ENCODE data around the gene FAT4.

The FAT4 gene, protein sequence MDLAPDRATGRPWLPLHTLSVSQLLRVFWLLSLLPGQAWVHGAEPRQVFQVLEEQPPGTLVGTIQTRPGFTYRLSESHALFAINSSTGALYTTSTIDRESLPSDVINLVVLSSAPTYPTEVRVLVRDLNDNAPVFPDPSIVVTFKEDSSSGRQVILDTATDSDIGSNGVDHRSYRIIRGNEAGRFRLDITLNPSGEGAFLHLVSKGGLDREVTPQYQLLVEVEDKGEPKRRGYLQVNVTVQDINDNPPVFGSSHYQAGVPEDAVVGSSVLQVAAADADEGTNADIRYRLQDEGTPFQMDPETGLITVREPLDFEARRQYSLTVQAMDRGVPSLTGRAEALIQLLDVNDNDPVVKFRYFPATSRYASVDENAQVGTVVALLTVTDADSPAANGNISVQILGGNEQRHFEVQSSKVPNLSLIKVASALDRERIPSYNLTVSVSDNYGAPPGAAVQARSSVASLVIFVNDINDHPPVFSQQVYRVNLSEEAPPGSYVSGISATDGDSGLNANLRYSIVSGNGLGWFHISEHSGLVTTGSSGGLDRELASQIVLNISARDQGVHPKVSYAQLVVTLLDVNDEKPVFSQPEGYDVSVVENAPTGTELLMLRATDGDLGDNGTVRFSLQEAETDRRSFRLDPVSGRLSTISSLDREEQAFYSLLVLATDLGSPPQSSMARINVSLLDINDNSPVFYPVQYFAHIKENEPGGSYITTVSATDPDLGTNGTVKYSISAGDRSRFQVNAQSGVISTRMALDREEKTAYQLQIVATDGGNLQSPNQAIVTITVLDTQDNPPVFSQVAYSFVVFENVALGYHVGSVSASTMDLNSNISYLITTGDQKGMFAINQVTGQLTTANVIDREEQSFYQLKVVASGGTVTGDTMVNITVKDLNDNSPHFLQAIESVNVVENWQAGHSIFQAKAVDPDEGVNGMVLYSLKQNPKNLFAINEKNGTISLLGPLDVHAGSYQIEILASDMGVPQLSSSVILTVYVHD (N-terminal part only)

DNA sequence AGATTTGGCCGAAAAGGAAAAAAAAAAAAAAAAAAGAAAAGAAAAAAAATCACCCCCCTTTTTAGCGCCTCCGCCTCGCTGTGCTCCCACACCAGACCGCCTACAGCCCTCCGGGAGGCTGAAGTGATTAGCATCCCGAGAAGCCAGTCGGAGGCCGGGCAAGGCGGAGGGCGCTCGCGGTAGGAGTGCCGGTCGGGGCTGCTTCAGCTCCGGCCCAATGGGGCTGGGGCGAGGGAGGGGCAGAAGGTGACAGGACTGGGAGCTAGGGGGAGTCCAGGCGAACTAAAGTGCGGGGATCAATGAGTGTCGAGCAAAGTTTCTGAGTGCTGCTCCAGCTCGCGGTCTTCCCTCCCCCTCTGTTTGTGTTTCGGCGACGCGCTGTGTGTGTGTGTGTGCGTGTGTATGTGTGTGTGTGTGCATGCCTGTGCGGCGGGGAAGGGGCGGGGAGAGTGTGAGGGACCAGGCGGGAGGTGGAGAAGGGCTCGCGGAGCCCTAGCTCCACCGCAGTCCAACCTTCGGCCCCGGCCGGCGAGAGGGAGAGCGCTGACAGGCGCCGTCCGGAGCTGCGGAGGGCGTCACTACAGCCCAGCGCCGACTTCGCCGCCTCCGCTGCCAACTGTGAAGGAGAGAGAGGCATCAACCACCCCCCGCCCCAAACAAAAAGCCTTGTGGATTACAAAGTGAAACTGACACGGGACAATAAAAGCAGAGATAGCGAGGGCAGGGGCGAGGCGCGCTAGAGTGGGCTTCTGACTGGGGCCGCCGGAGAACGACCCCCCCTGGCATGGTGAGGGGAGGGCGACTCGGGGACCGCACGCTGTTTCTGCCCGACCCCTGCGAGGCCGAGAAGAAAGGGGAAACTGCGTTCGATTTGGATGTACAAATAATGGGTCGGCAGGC lies at the start of gene FAT4:
Gene FAT4, plus strand, starts transcription at position 280 of the 900 bp plus-strand sequence. CDS start 1,457 bp downstream, outside the sequence.
- no peak for DNase-seq (ENCODE audit: low read depth in 1 of 2, low spot score in 1 of 2)

- DNase-seq (ENCODE audit: low read depth in 1 of 2, low spot score in 1 of 2), result no peak
Observed at GRCh38 chr4:125265846-125266245, 48.9 kb upstream of the FAT4 start.

GRCh38 chr4:125266901-125267604 lies 47.7 kb upstream of the FAT4 start:
- no peak for DNase-seq (ENCODE audit: low read depth in 1 of 2, low spot score in 1 of 2)

DNA sequence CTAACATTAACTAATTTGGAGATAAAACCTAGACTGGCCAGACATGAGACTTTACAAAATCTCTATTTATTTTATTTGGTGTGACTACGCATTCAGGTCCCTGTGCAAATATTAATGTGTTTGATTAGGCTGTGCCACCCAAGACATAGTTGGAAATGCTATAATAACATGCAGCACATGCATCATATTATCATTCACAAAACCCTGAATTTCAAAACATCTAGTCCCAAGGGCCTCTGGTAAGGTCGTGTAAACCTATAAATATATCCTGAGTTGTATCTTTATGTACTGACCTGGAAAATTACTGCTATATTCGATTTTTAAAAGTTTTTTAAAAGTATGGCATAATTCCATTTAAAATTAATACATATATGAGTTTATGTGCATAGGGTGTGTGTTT lies 47.1 kb upstream of the FAT4 start:
- no peak for DNase-seq (ENCODE audit: low read depth in 1 of 2, low spot score in 1 of 2)

DNA sequence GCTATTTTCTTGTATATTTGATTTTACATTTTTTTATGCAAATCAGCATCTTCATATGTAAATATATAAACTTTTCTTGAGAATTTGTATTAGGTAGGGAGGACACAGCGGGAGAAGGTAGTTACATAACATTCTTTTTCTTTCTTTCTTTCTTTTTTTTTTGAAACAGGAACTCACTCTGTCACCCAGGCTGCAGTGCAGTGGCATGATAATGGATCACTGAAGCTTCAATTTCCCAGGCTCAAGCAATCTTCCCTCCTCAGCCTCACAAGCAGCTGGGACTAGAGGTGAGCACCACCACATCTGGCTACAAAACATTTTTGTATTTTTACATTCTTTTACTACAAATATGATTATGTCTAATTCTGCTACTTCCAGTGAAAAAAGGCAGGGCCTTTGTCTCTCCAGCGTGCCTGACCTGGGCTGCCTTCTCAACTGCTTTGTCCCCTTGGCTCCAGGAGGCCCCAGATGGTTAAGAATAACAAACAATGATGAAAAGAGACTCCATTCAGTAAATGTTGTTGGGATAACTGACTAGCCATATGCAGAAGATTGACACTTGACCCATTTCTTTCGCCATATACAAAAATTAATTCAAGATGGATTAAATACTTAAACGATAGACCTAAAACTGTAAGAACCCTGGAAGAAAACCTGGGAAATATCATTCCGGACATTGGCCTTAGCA lies 46.5 kb upstream of the FAT4 start:
- no peak for DNase-seq (ENCODE audit: low read depth in 1 of 2, low spot score in 1 of 2)

DNA sequence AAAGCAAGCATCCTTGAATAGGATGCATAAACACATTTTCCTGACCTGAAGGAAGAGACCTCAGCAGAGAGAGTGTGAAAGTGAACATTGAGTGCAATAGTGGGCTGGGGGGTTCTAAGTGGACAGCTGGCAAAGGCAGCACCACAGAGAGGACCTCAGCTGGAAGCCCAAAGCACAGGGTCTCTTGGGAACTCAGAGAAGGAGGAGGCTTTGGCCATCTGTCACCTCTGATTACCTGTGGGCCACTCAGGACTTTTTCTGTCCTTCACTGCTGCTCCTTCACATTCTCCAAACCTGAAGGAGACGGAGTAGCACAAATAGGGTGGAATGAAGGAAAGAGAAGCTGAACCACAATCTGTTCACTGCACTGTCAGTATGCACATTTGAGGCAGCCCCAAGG lies 37.9 kb upstream of the FAT4 start:
- no peak for DNase-seq (ENCODE audit: low read depth in 1 of 2, low spot score in 1 of 2)

GRCh38 chr4:125277790-125278189 lies 37.0 kb upstream of the FAT4 start:
- DNase-seq (ENCODE audit: low read depth in 1 of 2, low spot score in 1 of 2), result no peak

- DNase-seq (ENCODE audit: low read depth in 1 of 2, low spot score in 1 of 2), result no peak
Observed at GRCh38 chr4:125280892-125281403, 33.8 kb upstream of the FAT4 start.

DNA sequence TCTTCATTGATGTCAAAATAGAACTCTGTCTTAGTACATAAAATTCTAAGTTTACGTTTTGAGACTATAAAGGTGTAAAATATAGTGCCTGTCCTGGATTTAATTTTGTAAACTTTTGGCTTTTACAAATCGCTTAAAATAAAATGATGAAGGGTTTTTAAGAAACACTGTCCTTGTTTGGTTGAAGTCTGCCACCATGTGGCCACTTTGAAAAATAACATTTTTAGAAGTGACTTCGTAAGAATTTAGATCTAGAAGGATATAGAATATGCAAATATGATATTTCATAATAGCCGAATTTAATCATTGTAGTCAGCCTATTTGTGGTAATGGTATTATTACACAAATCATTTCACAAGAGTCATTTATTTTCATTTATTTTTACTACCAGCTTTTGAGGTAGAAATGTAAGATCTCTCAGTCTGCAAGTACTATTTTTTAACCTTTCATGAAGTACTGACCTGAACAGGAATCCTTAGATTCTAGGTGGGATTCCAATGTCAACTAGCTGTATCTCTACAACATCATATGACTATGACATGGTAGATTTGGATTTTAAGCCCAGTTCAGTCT lies 31.0 kb upstream of the FAT4 start:
- no peak for DNase-seq (ENCODE audit: low read depth in 1 of 2, low spot score in 1 of 2)

DNA sequence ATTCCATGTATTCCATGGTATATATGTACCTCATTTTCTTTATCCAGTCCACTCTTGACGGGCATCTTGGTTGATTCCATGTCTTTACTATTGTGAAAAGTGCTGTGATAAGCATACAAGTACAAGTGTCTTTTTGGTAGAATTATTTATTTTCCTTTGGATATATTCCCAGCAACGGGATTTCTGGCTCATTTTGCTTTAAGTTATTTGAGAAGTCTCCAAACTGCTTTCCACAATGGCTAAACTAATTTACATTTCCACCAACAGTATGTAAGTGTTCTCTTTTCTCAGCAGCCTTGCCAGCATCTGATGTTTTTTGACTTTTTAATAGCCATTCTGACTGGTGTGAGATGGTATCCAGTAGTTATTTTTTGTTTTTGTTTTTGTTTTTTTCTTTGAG lies 17.6 kb upstream of the FAT4 start:
- DNase-seq (ENCODE audit: low read depth in 1 of 2, low spot score in 1 of 2), result no peak

DNA sequence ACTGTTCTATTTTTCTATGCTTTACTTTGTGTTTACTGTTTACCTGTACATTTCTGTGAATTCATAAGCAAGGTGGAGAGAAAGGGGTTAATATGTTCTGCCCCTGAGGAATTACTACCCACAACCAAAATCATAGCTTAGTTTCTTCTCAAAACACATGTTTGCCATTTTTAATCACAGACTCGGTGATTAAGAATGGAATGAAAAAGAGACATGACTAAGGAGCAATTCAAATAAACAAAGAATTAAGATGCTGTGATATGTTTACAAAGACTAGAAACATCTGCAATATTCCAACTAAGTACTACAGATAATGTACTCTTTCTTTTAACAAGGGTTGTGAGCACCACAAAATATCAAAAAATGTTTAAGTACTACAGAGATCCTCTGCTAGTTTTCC lies 11.7 kb upstream of the FAT4 start:
- no peak for DNase-seq (ENCODE audit: low read depth in 1 of 2, low spot score in 1 of 2)

GRCh38 chr4:125303821-125304220 lies 10.9 kb upstream of the FAT4 start:
- no peak for DNase-seq (ENCODE audit: low read depth in 1 of 2, low spot score in 1 of 2)

- no peak for DNase-seq (ENCODE audit: low read depth in 1 of 2, low spot score in 1 of 2)
Observed at GRCh38 chr4:125306112-125306511, 8.6 kb upstream of the FAT4 start.

GRCh38 chr4:125306533-125306932 lies 8.2 kb upstream of the FAT4 start:
- DNase-seq (ENCODE audit: low read depth in 1 of 2, low spot score in 1 of 2), result no peak

- no peak for DNase-seq (ENCODE audit: low read depth in 1 of 2, low spot score in 1 of 2)
Observed at GRCh38 chr4:125311503-125311902, 3.3 kb upstream of the FAT4 start.

GRCh38 chr4:125313497-125313896 lies 1.3 kb upstream of the FAT4 start:
- no peak for DNase-seq (ENCODE audit: low read depth in 1 of 2, low spot score in 1 of 2)

DNA sequence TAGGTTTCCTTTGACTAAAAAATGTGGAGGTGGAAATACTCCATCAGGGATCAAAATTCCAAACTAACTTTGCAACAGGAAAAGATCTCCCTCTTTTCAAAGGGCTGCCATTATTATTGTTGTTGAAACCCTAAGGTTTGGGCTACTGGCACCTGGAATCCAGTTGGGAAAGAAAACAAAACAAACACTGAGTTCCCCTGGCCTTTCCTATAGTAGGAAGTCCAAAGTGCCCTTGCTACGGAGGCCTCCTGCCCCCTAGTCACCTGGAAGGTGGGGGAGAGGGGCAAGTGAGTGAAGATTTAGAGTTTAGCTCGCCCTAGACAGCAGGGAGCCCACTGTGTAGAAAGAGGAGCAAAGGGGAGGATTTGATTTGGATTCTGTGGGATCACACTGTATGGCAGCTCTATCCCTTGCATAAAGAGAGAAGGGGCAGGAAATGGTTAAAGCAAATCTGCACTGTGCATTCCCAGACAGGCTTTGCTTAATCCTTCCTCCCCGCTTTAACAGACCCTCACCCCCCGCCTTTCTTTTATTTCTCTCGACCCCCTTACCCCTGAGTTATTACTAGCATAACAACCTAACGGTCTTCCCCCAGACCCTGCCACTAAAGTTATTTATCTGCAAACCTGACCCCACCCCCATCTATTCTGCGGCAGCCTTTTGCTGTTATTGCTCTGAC lies 627 bp upstream of the FAT4 start:
- no peak for DNase-seq (ENCODE audit: low read depth in 1 of 2, low spot score in 1 of 2)

- DNase-seq (ENCODE audit: low read depth in 1 of 2, low spot score in 1 of 2), result no peak
Observed at GRCh38 chr4:125315576-125316400, 1.0 kb downstream of the FAT4 start.
